Vagina (tissue), 2 donors: Measurements from ENCODE around the gene DNAAF2. TPM values are rescaled to one million over a fixed set of nuclear protein-coding genes. Genes with fewer than 3 reads are reported as not detected.

Experiments used
- DNase-seq, 2 donors: peaks; one replicate each; pipeline ENCODE4 v3.0.0-alpha.2; 2017; ENCODE audit errors: extremely low spot score in 2 of 2
- H3K27ac ChIP-seq: fragments of 200-600 bp; sonication (generic); one replicate; pipeline ENCODE4 v1.5.1; 2019
- H3K27me3 ChIP-seq: fragments of 200-600 bp; sonication (generic); one replicate; pipeline ENCODE4 v1.5.1; 2019
- H3K36me3 ChIP-seq, 2 donors: fragments of 200-600 bp; sonication (generic); one replicate each; pipeline ENCODE4 v1.5.1; 2017 to 2019
- H3K4me1 ChIP-seq: fragments of 200-600 bp; sonication (generic); one replicate; pipeline ENCODE4 v1.5.1; 2019
- H3K4me3 ChIP-seq, 2 donors: fragments of 200-600 bp; sonication (generic); 1 replicate in 1 of 2; 2 replicates in 1 of 2; pipeline ENCODE4 v1.5.1; 2016 to 2019
- H3K9me3 ChIP-seq: fragments of 200-600 bp; sonication (generic); one replicate; pipeline ENCODE4 v1.5.1; 2019
- CTCF ChIP-seq, 3 experiments: fragments of 450-650 bp in 2 of 3; fragments of 200-600 bp in 1 of 3; sonication (generic) in 1 of 3; IDR thresholded peaks; one replicate each; pipeline ENCODE4 v1.5.1; 2017 to 2019; ENCODE audit warnings: antibody characterized with exemption in 3 of 3, mild to moderate bottlenecking in 2 of 3, moderate library complexity in 2 of 3
- POLR2A ChIP-seq, 2 donors: fragments of 450-650 bp; IDR thresholded peaks; one replicate each; pipeline ENCODE4 v1.6.1; 2017; ENCODE audit warnings: antibody characterized with exemption in 2 of 2, mild to moderate bottlenecking in 2 of 2, moderate library complexity in 2 of 2
- POLR2AphosphoS5 ChIP-seq, 2 donors: sonication (generic); formaldehyde crosslinking; IDR thresholded peaks; one replicate each; pipeline ENCODE4 v1.9.0; 2017; ENCODE audit warnings: antibody characterized with exemption in 2 of 2, mild to moderate bottlenecking in 2 of 2, low read depth in 1 of 2; ENCODE audit not compliant: insufficient read depth in 1 of 2
- intact Hi-C: fragments of 100-400 bp; cut with DNase I; formaldehyde crosslinking; loops from one replicate; pipeline ENCODE4 v1.15.1; 2023
- total RNA-seq: library from RNA; depleted of rRNA; stranded (reverse); fragments of >200 nt; gene quantifications from one replicate; pipeline ENCODE4 v1.2.3, GENCODE V29; 2016

Gene DNAAF2
- total RNA-seq, 1 donor from 2014 or later: 7.9 TPM

- intact Hi-C loops: loop anchor here (5.0 kb wide), 1 partner anchor 133 kb away; the partner anchor contains the start of gene KLHDC2
- DNase-seq: peak in 1 of 2 donors; percentile 97
- Histone ChIP-seq H3K9me3 (no peaks in the 10 kb centered on the region), H3K4me1 (peaks cover 51% of the 10 kb centered on the region), H3K27me3 (no peaks in the 10 kb centered on the region), H3K27ac (peak overlapping the region; percentile 97), H3K36me3 (no peaks in the 10 kb centered on the region), H3K4me3 (peak overlapping the region; percentile 69 to 97)
- peak in 1 of 2 donors; percentile 49 for TF ChIP-seq POLR2A (IDR thresholded peaks at IDR 0.05)
- peak; percentile 66 to 91 (median 73) for TF ChIP-seq CTCF (IDR thresholded peaks at IDR 0.05)
- peak; percentile 64 to 82 for TF ChIP-seq POLR2AphosphoS5 (IDR thresholded peaks at IDR 0.05; ENCODE audit: insufficient read depth in 1 of 2, low read depth in 1 of 2)
Measured at GRCh38 chr14:49633640-49634546, 1.2 kb downstream of the DNAAF2 start.

- no peak for DNase-seq
- Histone ChIP-seq H3K9me3 (no peaks in the 10 kb centered on the region), H3K27me3 (no peaks in the 10 kb centered on the region), H3K4me3 (no peak overlapping the region), H3K27ac (no peak overlapping the region), H3K4me1 (peaks cover 41% of the 10 kb centered on the region), H3K36me3 (no peaks in the 10 kb centered on the region)
- intact Hi-C loops: no loop called here
- TF ChIP-seq POLR2AphosphoS5 (IDR thresholded peaks at IDR 0.05; ENCODE audit: insufficient read depth in 1 of 2, low read depth in 1 of 2) (no peak), POLR2A (IDR thresholded peaks at IDR 0.05) (no peak), CTCF (IDR thresholded peaks at IDR 0.05) (no peak)
Measured at GRCh38 chr14:49623941-49624839, 10.9 kb downstream of the DNAAF2 start.

- peaks cover 47% of the 10 kb centered on the region for H3K4me1 ChIP-seq
- H3K27ac ChIP-seq: no peak overlapping the region
- no peaks in the 10 kb centered on the region for H3K27me3 ChIP-seq
- intact Hi-C loops: no loop called here
- TF ChIP-seq CTCF (IDR thresholded peaks at IDR 0.05) (no peak), POLR2A (IDR thresholded peaks at IDR 0.05) (no peak), POLR2AphosphoS5 (IDR thresholded peaks at IDR 0.05; ENCODE audit: insufficient read depth in 1 of 2, low read depth in 1 of 2) (no peak)
- peaks cover 0 to 6% of the 10 kb centered on the region in 2 donors for H3K36me3 ChIP-seq
- no peak overlapping the region for H3K4me3 ChIP-seq
- DNase-seq: no peak
- no peaks in the 10 kb centered on the region for H3K9me3 ChIP-seq
Measured at GRCh38 chr14:49623387-49623786, 11.7 kb downstream of the DNAAF2 start.

GRCh38 chr14:49622022-49622607, 12.9 kb downstream of the DNAAF2 start:
- TF ChIP-seq POLR2AphosphoS5 (IDR thresholded peaks at IDR 0.05; ENCODE audit: insufficient read depth in 1 of 2, low read depth in 1 of 2) (no peak), CTCF (IDR thresholded peaks at IDR 0.05) (no peak), POLR2A (IDR thresholded peaks at IDR 0.05) (no peak)
- H3K27ac ChIP-seq: peak overlapping the region; percentile 94
- no peak for DNase-seq
- no peaks in the 10 kb centered on the region for H3K27me3 ChIP-seq
- peak overlapping the region; percentile 64 to 97 for H3K4me3 ChIP-seq
- H3K9me3 ChIP-seq: no peaks in the 10 kb centered on the region
- peaks cover 0 to 18% of the 10 kb centered on the region in 2 donors for H3K36me3 ChIP-seq
- H3K4me1 ChIP-seq: peaks cover 47% of the 10 kb centered on the region
- intact Hi-C loops: no loop called here
